ENCODE measurements around the gene CACHD1. TPM values are rescaled to one million over a fixed set of nuclear protein-coding genes. Genes with fewer than 3 reads are reported as not detected.

CACHD1 gene
- total and polyA plus RNA-seq, 2 of the 4 experiments (the other 2 are of a cell fraction), result 2.9 to 5.9 TPM

- Histone ChIP-seq H3K4me2 (ENCODE audit: low read depth, low read length) (no peak overlapping the region), H2BK5ac (ENCODE audit: low read depth, low read length, poor library complexity, severe bottlenecking) (no peak overlapping the region), H3K14ac (replicated peaks; ENCODE audit: low read depth, low read length) (no peak overlapping the region), H2BK15ac (ENCODE audit: low read depth, low read length) (no peak overlapping the region), H3K4me1 (ENCODE audit: control insufficient read depth, insufficient read depth, low read length) (peaks cover 3% of the 10 kb centered on the region; the same call in 1 of the 2 replicates), H4K5ac (ENCODE audit: low read depth, low read length) (no peak overlapping the region), H3K4me3 (ENCODE audit: insufficient read depth, low read depth, low read length) (no peak overlapping the region), H2BK120ac (ENCODE audit: low read depth, low read length) (no peak overlapping the region), H4K8ac (ENCODE audit: low read depth in 2 of 2, low read length in 2 of 2) (no peak overlapping the region), H3K27ac (ENCODE audit: insufficient read depth, low read length) (no peak overlapping the region), H2AK9ac (replicated peaks; ENCODE audit: low read depth, low read length, poor library complexity) (no peak overlapping the region), H2AFZ (replicated peaks; ENCODE audit: low read length, poor library complexity) (no peak overlapping the region), H2AK5ac (ENCODE audit: low read depth, low read length) (no peak overlapping the region), H3K27me3 (ENCODE audit: control insufficient read depth, insufficient read depth, low read length) (no peaks in the 10 kb centered on the region), H3K56ac (ENCODE audit: extremely low read depth, insufficient read depth, low read length) (no peak overlapping the region), H3K79me1 (ENCODE audit: low read depth in 1 of 2, low read length in 2 of 2) (peaks cover 0 to 14% of the 10 kb centered on the region in 2 experiments), H3K4ac (ENCODE audit: low read depth, low read length) (no peak overlapping the region), H3K36me3 (ENCODE audit: control insufficient read depth, insufficient read depth, low read length) (no peaks in the 10 kb centered on the region), H4K91ac (ENCODE audit: insufficient read depth, low read depth, low read length) (no peak overlapping the region), H4K20me1 (ENCODE audit: insufficient read depth, low read length) (0 out of 2 replicates have a peak, but pooled peaks cover 3% of the 10 kb centered on the region), H3K18ac (ENCODE audit: low read depth, low read length) (no peak overlapping the region), H3K9me1 (ENCODE audit: insufficient read depth, low read length) (0 out of 2 replicates have a peak, but pooled peaks cover 4% of the 10 kb centered on the region), H3K9ac (ENCODE audit: low read depth, low read length) (no peak overlapping the region), H3K23ac (ENCODE audit: low read depth, low read length) (no peak overlapping the region), H3K9me3 (ENCODE audit: control insufficient read depth, insufficient read depth, low read length) (no peaks in the 10 kb centered on the region), H2BK20ac (ENCODE audit: low read depth, low read length) (no peak overlapping the region)
- WGBS, 2 experiments (ENCODE audit: extremely low coverage in 2 of 2, insufficient read length in 1 of 2), result no CpG with 5 or more reads among the region's 1 CpG
- in situ Hi-C loops (cut with MboI; ENCODE audit: low sequenced_read_pairs), result no loop called here
- DNase-seq (no peak), ATAC-seq (ENCODE audit: low read depth) (no peak)
- dilution Hi-C loops (cut with HindIII; ENCODE audit: low sequenced_read_pairs, unreplicated experiment), result no loop called here
- TF ChIP-seq FOS (IDR thresholded peaks at IDR 0.05; ENCODE audit: low read depth, low read length), result no peak
- TF ChIP-seq POLR2A (IDR thresholded peaks at IDR 0.05; ENCODE audit: low read depth, low read length), result no peak
- TF ChIP-seq RCOR1 (IDR thresholded peaks at IDR 0.05; ENCODE audit: insufficient replicate concordance, low read length), result no peak
- intact Hi-C loops (cut with micrococcal nuclease), result loop anchor here (5.0 kb wide), 1 partner anchor 32 kb away; no protein-coding TSS in a partner anchor
- CTCF ChIA-PET, result no interaction called here
- POLR2A ChIA-PET (ENCODE audit: unreplicated experiment), result no interaction called here
- BruUV-seq (replicated peaks), result no TSS peak
Observed at GRCh38 chr1:64479874-64480273, 9.9 kb downstream of the CACHD1 start.
